Subcutaneous adipose tissue (tissue), 4 donors: ENCODE data around the gene TNFRSF19. TPM values are rescaled to one million over a fixed set of nuclear protein-coding genes. Genes with fewer than 3 reads are reported as not detected.

Experiments
- CTCF ChIP-seq: fragments of 450-650 bp; IDR thresholded peaks from one replicate; pipeline ENCODE4 v1.5.1; 2016; ENCODE audit warnings: low read depth, mild to moderate bottlenecking, control low read depth, antibody characterized with exemption, moderate library complexity
- total RNA-seq, 4 donors: library from RNA; depleted of rRNA; stranded (reverse); fragments of >200 nt; gene quantifications; one replicate each; pipeline ENCODE4 v1.1.0, GENCODE V29; 2016

TNFRSF19 gene
- total RNA-seq, 4 donors from 2014 or later = 0.33 to 4.0 (median 1.3) TPM

- no peak for TF ChIP-seq CTCF
Observed at GRCh38 chr13:23579896-23580683, 9.9 kb downstream of the TNFRSF19 start.

GRCh38 chr13:23580684-23581060 is 10.5 kb downstream of the TNFRSF19 start:
- no peak for TF ChIP-seq CTCF

GRCh38 chr13:23583491-23583890 is 13.3 kb downstream of the TNFRSF19 start:
- no peak for TF ChIP-seq CTCF

GRCh38 chr13:23584275-23584674 is 14.1 kb downstream of the TNFRSF19 start:
- no peak for TF ChIP-seq CTCF

GRCh38 chr13:23586336-23586735 is 16.1 kb downstream of the TNFRSF19 start:
- no peak for TF ChIP-seq CTCF

- TF ChIP-seq CTCF = no peak
Observed at GRCh38 chr13:23588666-23589065, 18.5 kb downstream of the TNFRSF19 start.

- TF ChIP-seq CTCF = no peak
Observed at GRCh38 chr13:23592596-23592995, 22.4 kb downstream of the TNFRSF19 start.
